Sigmoid colon (tissue), 7 donors: ENCODE results near the gene IGF2R. TPM values are rescaled to one million over a fixed set of nuclear protein-coding genes. Genes with fewer than 3 reads are reported as not detected.
"Not testable (repeated sequence)": the region's sequence is repeated elsewhere in the genome, so short reads cannot be mapped to it uniquely, and the experiment has no call there.

Experiments
- DNase-seq: peaks from one replicate; pipeline ENCODE4 v3.0.0-alpha.2; 2019
- H3K27ac ChIP-seq, 4 donors: fragments of 200-600 bp; sonication (generic); one replicate each; pipeline ENCODE4 v1.5.1; 2016 to 2019; ENCODE audit warnings: mild to moderate bottlenecking in 1 of 4
- H3K27me3 ChIP-seq, 3 donors: fragments of 200-600 bp; sonication (generic); one replicate each; pipeline ENCODE4 v1.5.1; 2019; ENCODE audit warnings: mild to moderate bottlenecking in 1 of 3
- H3K36me3 ChIP-seq, 4 donors: fragments of 200-600 bp; sonication (generic); one replicate each; pipeline ENCODE4 v1.5.1; 2016 to 2019
- H3K4me1 ChIP-seq, 4 donors: fragments of 200-600 bp; sonication (generic); one replicate each; pipeline ENCODE4 v1.5.1; 2017 to 2019
- H3K4me3 ChIP-seq, 4 donors: fragments of 200-600 bp; sonication (generic); one replicate each; pipeline ENCODE4 v1.5.1; 2017 to 2019; ENCODE audit warnings: mild to moderate bottlenecking in 2 of 4, moderate library complexity in 1 of 4
- H3K9me3 ChIP-seq, 4 donors: fragments of 200-600 bp in 3 of 4; sonication (generic) in 3 of 4; one replicate each; pipeline versions ENCODE4 v1.5.1 to v1.6.1; 2013 to 2019
- CTCF ChIP-seq, 4 experiments: fragments of 450-650 bp in 3 of 4; fragments of 200-600 bp in 1 of 4; IDR thresholded peaks; one replicate each; pipeline ENCODE4 v1.5.1; 2016 to 2019; ENCODE audit warnings: antibody characterized with exemption in 4 of 4, mild to moderate bottlenecking in 3 of 4, moderate library complexity in 2 of 4
- EP300 ChIP-seq, 4 donors: sonication (generic); formaldehyde crosslinking; IDR thresholded peaks; one replicate each; pipeline ENCODE4 v1.6.1; 2017; ENCODE audit warnings: antibody characterized with exemption in 4 of 4
- POLR2A ChIP-seq, 2 donors: fragments of 450-650 bp; IDR thresholded peaks; one replicate each; pipeline ENCODE4 v1.6.1; 2016; ENCODE audit warnings: antibody characterized with exemption in 2 of 2, mild to moderate bottlenecking in 2 of 2, moderate library complexity in 2 of 2
- POLR2AphosphoS5 ChIP-seq, 4 donors: sonication (generic); formaldehyde crosslinking; IDR thresholded peaks; one replicate each; pipeline ENCODE4 v1.6.1; 2017; ENCODE audit warnings: antibody characterized with exemption in 4 of 4
- WGBS, 2 donors: extraction: QIAGEN DNeasy Blood & Tissue Kit; methylation state at CpG; one replicate each; pipeline ENCODE4 v1.1.7; 2013; 5-methylcytosine and 5-hydroxymethylcytosine counted together
- intact Hi-C: fragments of 100-400 bp; cut with DNase I; formaldehyde crosslinking; loops from one replicate; pipeline ENCODE4 v1.15.1; 2023
- polyA plus RNA-seq, 3 donors: library from polyadenylated mRNA; stranded (reverse); fragments of 200-250 nt; gene quantifications; one replicate each; pipeline ENCODE4 v1.2.3, GENCODE V29; 2013
- total RNA-seq, 4 donors: library from RNA; depleted of rRNA; stranded (reverse); fragments of >200 nt; gene quantifications; one replicate each; pipeline ENCODE4 v1.1.0, GENCODE V29; 2016
- donor health status: healthy with polysubstance abuse.
- donor health status: Bipolar disorder and iron deficiency.
- donor health status: healthy.

IGF2R gene
- total and polyA plus RNA-seq, 7 donors = 3.6 to 80.9 (median 41.3) TPM

GRCh38 chr6:160088069-160088783 lies 119.3 kb downstream of the IGF2R start:
- intact Hi-C loops = loop anchor here (1.0 to 10.0 kb wide), 3 partner anchors 49 to 447 kb away; no protein-coding TSS in a partner anchor
- peak; percentile 86 for DNase-seq
- peaks cover 28 to 90% (median 54%) of the 10 kb centered on the region in 4 donors for H3K36me3 ChIP-seq

GRCh38 chr6:160088784-160089533 lies 120.1 kb downstream of the IGF2R start:
- DNase-seq = no peak
- 76 to 87% methylated on average over 21 of the region's 21 CpGs for WGBS, 2 donors
- Histone ChIP-seq H3K4me1 (peaks cover 0 to 21% (median 12%) of the 10 kb centered on the region in 4 donors), H3K27me3 (no peaks in the 10 kb centered on the region), H3K27ac (peak overlapping the region; percentile 39 to 75 (median 62)), H3K36me3 (peaks cover 30 to 90% (median 53%) of the 10 kb centered on the region in 4 donors), H3K9me3 (no peaks in the 10 kb centered on the region), H3K4me3 (peak overlapping the region in 1 of 4 donors; percentile 11)
- intact Hi-C loops = loop anchor here (1.0 to 10.0 kb wide), 3 partner anchors 48 to 446 kb away; no protein-coding TSS in a partner anchor
- no peak for TF ChIP-seq POLR2A (IDR thresholded peaks at IDR 0.05)
- no peak for TF ChIP-seq EP300 (IDR thresholded peaks at IDR 0.05)
- no peak for TF ChIP-seq POLR2AphosphoS5 (IDR thresholded peaks at IDR 0.05)
- no peak for TF ChIP-seq CTCF (IDR thresholded peaks at IDR 0.05)

More at GRCh38 chr6:160088069-160088783, 119.3 kb downstream of the IGF2R start:
- peak overlapping the region; percentile 39 to 75 (median 62) for H3K27ac ChIP-seq
- H3K27me3 ChIP-seq = no peaks in the 10 kb centered on the region
- no peaks in the 10 kb centered on the region for H3K9me3 ChIP-seq
- H3K4me1 ChIP-seq = peaks cover 0 to 21% (median 12%) of the 10 kb centered on the region in 4 donors
- 37 to 68% methylated on average over 13 of the region's 13 CpGs for WGBS, 2 donors
- H3K4me3 ChIP-seq = no peak overlapping the region
- TF ChIP-seq POLR2A (IDR thresholded peaks at IDR 0.05) = no peak
- TF ChIP-seq CTCF (IDR thresholded peaks at IDR 0.05) = peak; percentile 57 to 80 (median 70)
- peak in 3 of 4 donors; percentile 40 to 64 (median 57) for TF ChIP-seq POLR2AphosphoS5 (IDR thresholded peaks at IDR 0.05)
- no peak for TF ChIP-seq EP300 (IDR thresholded peaks at IDR 0.05)

GRCh38 chr6:160089534-160089897 lies 120.6 kb downstream of the IGF2R start:
- 91 to 96% methylated on average over 7 of the region's 7 CpGs for WGBS, 2 donors
- peak overlapping the region in 3 of 4 donors; percentile 51 to 75 (median 73) for H3K27ac ChIP-seq

GRCh38 chr6:160090442-160091239 lies 121.8 kb downstream of the IGF2R start:
- intact Hi-C loops, H3K4me3 ChIP-seq, H3K9me3 ChIP-seq, DNase-seq, H3K27me3 ChIP-seq: not testable (repeated sequence)
- 18 to 75% methylated on average over 32 of the region's 32 CpGs for WGBS, 2 donors
- peaks cover 23 to 85% (median 41%) of the 10 kb centered on the region in 4 donors for H3K36me3 ChIP-seq
- H3K27ac ChIP-seq = peak overlapping the region in 1 of 4 donors; percentile 75
- peaks cover 0 to 21% (median 12%) of the 10 kb centered on the region in 4 donors for H3K4me1 ChIP-seq

More at GRCh38 chr6:160089534-160089897, 120.6 kb downstream of the IGF2R start:
- no peak for TF ChIP-seq POLR2AphosphoS5 (IDR thresholded peaks at IDR 0.05)
- no peak for TF ChIP-seq EP300 (IDR thresholded peaks at IDR 0.05)
- no peak for TF ChIP-seq POLR2A (IDR thresholded peaks at IDR 0.05)
- no peak for TF ChIP-seq CTCF (IDR thresholded peaks at IDR 0.05)
- Histone ChIP-seq H3K27me3 (no peaks in the 10 kb centered on the region), H3K9me3 (no peaks in the 10 kb centered on the region), H3K36me3 (peaks cover 29 to 90% (median 49%) of the 10 kb centered on the region in 4 donors), H3K4me1 (peaks cover 0 to 21% (median 12%) of the 10 kb centered on the region in 4 donors), H3K4me3 (no peak overlapping the region)
- no peak for DNase-seq
- intact Hi-C loops = loop anchor here (2.0 to 10.0 kb wide), 2 partner anchors 47 to 445 kb away; no protein-coding TSS in a partner anchor

- H3K27me3 ChIP-seq, H3K27ac ChIP-seq, DNase-seq, intact Hi-C loops, H3K4me3 ChIP-seq, H3K9me3 ChIP-seq: not testable (repeated sequence)
- peaks cover 22 to 85% (median 40%) of the 10 kb centered on the region in 4 donors for H3K36me3 ChIP-seq
- peaks cover 0 to 21% (median 12%) of the 10 kb centered on the region in 4 donors for H3K4me1 ChIP-seq
- 94 to 96% methylated on average over 6 of the region's 6 CpGs for WGBS, 2 donors
Observed at GRCh38 chr6:160092176-160092575, 123.3 kb downstream of the IGF2R start.
